Measurements from ENCODE around the gene CLEC1B.

The CLEC1B gene

DNA sequence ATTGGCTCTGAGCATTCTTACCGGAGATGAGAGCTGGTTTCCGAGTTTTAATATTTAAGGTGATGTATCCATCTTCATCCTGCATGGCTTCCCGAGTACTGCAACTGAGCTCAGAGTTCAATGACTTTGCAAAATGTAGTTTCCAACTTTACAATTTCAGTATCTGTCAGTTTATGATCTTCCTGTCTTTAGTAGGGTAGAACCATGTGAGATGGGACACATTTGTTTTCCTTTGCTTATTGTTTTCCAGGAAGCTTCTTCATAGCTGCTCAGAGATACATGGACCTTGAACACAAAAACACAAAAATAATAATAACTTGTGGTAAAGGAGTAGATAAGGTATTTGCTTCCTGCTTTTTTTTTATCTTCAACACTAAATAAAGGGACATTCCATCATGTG lies at the start of gene CLEC1B:
Gene CLEC1B (minus strand): TSS at position 106 of the 400 bp plus-strand sequence. CDS start 21 bp downstream, at position 85.
- no peak for DNase-seq (ENCODE audit: low read depth)
- TF ChIP-seq, protein P1, sequence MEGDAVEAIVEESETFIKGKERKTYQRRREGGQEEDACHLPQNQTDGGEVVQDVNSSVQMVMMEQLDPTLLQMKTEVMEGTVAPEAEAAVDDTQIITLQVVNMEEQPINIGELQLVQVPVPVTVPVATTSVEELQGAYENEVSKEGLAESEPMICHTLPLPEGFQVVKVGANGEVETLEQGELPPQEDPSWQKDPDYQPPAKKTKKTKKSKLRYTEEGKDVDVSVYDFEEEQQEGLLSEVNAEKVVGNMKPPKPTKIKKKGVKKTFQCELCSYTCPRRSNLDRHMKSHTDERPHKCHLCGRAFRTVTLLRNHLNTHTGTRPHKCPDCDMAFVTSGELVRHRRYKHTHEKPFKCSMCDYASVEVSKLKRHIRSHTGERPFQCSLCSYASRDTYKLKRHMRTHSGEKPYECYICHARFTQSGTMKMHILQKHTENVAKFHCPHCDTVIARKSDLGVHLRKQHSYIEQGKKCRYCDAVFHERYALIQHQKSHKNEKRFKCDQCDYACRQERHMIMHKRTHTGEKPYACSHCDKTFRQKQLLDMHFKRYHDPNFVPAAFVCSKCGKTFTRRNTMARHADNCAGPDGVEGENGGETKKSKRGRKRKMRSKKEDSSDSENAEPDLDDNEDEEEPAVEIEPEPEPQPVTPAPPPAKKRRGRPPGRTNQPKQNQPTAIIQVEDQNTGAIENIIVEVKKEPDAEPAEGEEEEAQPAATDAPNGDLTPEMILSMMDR (IDR thresholded peaks at IDR 0.05; ENCODE audit: low read length, missing control alignments): no peak
- H3K4me3 ChIP-seq (replicated peaks; ENCODE audit: low read depth, low read length): no peak within 1 kb of the TSS

DNA sequence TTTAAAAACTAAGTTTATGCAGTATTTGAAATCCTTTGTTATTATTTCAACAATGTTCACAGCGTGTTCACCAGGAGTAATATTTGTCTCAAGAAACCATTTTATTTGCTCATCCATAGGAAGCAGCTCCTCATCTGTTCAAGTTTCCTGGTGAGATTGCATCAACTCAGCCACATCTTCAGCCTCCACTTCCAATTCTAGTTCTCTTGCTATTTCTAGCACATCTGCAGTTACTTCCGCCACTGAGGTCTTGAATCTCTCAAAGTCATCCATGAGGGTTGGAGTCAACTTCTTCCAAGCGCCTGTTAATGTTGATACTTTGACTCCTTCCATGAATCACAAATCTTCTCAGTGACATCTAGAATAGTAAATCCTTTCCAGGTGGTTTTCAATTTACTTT lies 49.6 kb upstream of the CLEC1B start:
- DNase-seq (ENCODE audit: low read depth): no peak
- H3K4me3 ChIP-seq (replicated peaks; ENCODE audit: low read depth, low read length): no peak overlapping the region
- TF ChIP-seq, protein P1 (IDR thresholded peaks at IDR 0.05; ENCODE audit: low read length, missing control alignments): no peak

DNA sequence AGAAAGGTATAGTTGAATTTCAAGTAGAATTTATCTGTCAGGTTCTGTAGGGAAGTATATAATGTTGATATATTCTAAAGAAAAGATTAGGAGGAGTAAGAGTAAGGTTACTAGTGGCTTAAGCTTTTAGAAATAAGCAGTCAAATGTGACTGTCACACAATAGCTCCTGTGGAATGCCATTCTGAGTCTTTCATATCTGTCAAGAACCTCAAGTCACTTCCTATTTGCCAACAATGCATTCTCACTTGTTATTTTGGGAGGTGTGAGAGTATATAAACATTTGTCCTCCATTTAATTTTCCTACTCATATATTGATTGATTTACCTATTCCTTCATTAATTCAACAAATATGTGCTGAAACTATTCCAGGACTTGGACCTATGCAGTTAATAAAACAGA lies 43.2 kb upstream of the CLEC1B start:
- no peak overlapping the region for H3K4me3 ChIP-seq (replicated peaks; ENCODE audit: low read depth, low read length)
- DNase-seq (ENCODE audit: low read depth): no peak
- TF ChIP-seq, protein P1 (IDR thresholded peaks at IDR 0.05; ENCODE audit: low read length, missing control alignments): no peak

GRCh38 chr12:10033783-10034545 lies 35.0 kb upstream of the CLEC1B start:
- no peak overlapping the region for H3K4me3 ChIP-seq (replicated peaks; ENCODE audit: low read depth, low read length)
- DNase-seq (ENCODE audit: low read depth): peak; percentile 26
- TF ChIP-seq, protein P1 (IDR thresholded peaks at IDR 0.05; ENCODE audit: low read length, missing control alignments): peak; percentile 36

GRCh38 chr12:10031771-10032175 lies 32.9 kb upstream of the CLEC1B start:
- TF ChIP-seq, protein P1 (IDR thresholded peaks at IDR 0.05; ENCODE audit: low read length, missing control alignments): no peak
- H3K4me3 ChIP-seq (replicated peaks; ENCODE audit: low read depth, low read length): no peak overlapping the region
- peak; percentile 91 for DNase-seq (ENCODE audit: low read depth)

DNA sequence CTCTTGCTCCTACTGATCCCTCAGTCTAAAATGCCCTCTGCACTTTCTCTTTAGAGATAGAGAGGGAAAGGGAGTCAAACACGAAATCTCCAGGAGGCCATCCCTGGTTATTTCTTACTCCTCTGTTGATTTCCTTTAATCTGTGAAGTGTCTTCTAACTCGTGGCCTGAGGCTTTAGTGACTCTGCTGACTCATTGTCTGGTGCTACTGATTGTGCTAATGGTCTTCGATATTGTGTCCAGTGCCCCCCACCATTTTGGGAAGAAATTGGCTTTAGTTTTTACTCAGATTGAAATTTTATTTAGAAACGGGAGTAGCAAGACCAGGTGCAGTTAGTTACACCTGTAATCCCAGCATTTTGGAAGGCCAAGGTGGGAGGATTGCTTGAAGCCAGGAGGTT lies 32.4 kb upstream of the CLEC1B start:
- DNase-seq (ENCODE audit: low read depth): no peak
- TF ChIP-seq, protein P1 (IDR thresholded peaks at IDR 0.05; ENCODE audit: low read length, missing control alignments): no peak
- no peak overlapping the region for H3K4me3 ChIP-seq (replicated peaks; ENCODE audit: low read depth, low read length)

- DNase-seq (ENCODE audit: low read depth): no peak
- H3K4me3 ChIP-seq (replicated peaks; ENCODE audit: low read depth, low read length): no peak within 1 kb of the TSS
- TF ChIP-seq, protein P1 (IDR thresholded peaks at IDR 0.05; ENCODE audit: low read length, missing control alignments): no peak
These were observed 31.5 kb upstream of the CLEC1B start, which contains the start of gene CLEC9A for GRCh38 chr12:10030446-10030845. Gene CLEC9A (plus strand): TSS chr12:10030682. CDS start chr12:10052688, 22,006 bp downstream.

All from fibroblast of pulmonary artery (primary cell).